GM18867 (cell line): ENCODE results near the gene SNX21.
"Not testable (repeated sequence)": the region's sequence is repeated elsewhere in the genome, so short reads cannot be mapped to it uniquely, and the experiment has no call there.

Source experiments
- ATAC-seq: cut with Tn5 transposase; IDR thresholded peaks from one replicate; pipeline ENCODE4 v1.9.1; 2021; ENCODE audit warnings: mild to moderate bottlenecking, moderate library complexity; ENCODE audit not compliant: unreplicated experiment

SNX21 gene, protein sequence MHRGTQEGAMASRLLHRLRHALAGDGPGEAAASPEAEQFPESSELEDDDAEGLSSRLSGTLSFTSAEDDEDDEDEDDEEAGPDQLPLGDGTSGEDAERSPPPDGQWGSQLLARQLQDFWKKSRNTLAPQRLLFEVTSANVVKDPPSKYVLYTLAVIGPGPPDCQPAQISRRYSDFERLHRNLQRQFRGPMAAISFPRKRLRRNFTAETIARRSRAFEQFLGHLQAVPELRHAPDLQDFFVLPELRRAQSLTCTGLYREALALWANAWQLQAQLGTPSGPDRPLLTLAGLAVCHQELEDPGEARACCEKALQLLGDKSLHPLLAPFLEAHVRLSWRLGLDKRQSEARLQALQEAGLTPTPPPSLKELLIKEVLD

GRCh38 chr20:45833030-45833882 lies at the start of gene SNX21:
SNX21 (plus strand) TSS chr20:45833799; CDS start chr20:45833920, 121 bp downstream.
- peak; percentile 47 for ATAC-seq

DNA sequence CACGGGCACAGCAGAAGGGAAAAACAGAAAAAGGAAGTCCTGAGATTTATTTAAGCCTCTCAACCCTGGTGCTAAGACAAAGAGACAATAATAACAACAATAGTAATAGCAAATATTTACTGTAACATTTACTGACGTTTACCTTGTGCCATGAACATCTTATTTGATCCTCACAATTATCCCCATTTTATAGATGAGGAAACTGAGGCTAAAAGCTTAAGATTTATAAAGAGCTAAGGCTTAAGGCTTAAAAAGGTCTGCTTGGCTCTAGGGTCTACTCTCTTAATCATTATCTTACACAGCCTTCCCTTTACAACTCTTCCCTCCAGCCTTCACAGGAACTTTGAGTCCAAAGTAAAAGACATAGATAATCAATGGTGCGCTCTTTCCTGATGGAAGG lies 45.2 kb upstream of the SNX21 start:
- no peak for ATAC-seq

GRCh38 chr20:45792317-45793118 lies 41.1 kb upstream of the SNX21 start:
- no peak for ATAC-seq

DNA sequence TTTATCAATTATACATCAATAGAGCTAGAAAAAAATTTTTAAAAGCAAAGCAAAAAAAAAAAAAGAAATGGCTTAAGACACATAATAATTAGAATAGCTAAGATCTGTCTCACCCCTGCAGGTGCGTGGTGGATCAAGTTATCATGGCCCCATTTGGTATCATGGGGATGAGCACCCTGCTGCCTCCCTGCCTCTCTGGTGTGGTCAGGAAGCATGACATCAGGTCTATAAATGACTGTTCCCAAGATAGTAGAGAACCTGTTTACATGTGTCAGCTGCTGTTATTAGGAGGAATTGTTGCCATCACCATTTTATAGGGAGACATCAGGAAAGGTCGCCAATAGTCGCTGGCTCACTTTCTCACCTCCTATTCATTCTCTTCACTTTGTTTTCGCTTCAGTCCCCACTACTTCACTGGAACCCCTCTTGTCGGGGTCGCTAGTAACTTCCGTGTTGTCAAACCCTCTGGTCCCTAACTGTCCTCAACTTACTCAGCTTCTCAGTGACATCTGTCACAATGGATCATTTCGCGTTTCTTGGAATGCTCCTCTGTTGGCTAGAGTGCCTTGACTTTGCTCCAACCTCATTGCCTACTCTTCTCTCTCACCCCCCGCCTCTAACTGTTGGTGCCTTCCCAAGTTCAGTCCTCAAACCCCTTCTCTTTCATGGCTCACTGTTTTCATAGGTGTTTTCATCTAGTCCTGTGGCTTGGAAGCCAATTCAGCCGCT lies 37.1 kb upstream of the SNX21 start:
- ATAC-seq = no peak

DNA sequence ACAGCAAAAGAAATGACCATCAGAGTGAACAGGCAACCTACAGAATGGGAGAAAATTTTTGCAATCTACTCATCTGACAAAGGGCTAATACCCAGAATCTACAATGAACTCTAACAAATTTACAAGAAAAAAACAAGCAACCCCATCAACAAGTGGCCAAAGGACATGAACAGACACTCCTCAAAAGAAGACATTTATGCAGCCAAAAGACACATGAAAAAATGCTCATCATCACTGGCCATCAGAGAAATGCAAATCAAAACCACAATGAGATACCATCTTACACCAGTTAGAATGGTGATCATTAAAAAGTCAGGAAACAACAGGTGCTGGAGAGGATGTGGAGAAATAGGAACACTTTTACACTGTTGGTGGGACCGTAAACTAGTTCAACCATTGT lies 36.1 kb upstream of the SNX21 start:
- ATAC-seq = not testable (repeated sequence)

DNA sequence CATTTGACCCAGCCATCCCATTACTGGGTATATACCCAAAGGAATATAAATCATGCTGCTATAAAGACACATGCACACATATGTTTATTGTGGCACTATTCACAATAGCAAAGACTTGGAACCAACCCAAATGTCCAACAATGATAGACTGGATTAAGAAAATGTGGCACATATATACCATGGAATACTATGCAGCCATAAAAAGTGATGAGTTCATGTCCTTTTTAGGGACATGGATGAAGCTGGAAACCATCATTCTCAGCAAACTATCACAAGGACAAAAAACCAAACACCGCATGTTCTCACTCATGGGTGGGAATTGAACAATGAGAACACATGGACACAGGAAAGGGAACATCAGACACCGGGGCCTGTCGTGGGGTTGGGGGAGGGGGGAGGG lies 35.6 kb upstream of the SNX21 start:
- not testable (repeated sequence) for ATAC-seq

GRCh38 chr20:45798935-45799642 lies 34.5 kb upstream of the SNX21 start:
- ATAC-seq = no peak

GRCh38 chr20:45801851-45802250 lies 31.7 kb upstream of the SNX21 start:
- no peak for ATAC-seq

DNA sequence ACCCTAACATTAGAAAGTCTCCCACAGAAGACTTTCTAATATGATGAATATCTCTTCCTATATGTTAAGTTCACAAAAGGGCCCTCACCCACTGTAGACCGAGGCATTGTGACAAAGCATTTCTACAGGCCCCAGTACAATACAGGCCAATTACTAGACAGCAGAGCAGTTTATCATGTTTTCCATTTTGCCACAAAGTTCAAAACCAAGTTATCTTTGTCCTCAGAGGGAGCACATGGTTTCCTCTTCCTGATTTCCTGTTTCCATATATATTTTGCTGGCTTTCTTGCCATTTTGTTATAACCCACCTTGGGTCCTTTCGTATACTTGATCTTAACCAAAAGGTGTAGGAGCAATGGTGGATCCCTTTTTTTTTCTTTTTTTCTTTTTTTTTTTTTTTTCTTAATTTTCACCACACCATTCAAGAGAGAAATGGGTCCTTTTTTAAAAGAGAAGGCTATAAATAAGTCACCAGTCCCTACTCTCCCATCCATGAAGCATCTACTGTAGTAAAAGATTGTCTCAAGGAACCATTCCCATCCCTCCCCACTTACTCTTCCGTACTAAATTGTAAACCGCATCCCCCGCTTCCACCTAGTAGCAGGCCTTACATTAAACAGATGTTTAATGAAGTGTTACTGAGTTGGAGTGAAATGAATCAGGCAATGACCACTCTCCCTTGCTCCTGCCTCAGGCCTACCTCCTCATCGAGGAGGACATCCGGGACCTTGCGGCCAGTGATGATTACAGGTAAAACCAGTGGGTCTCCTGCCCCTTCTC lies 23.2 kb upstream of the SNX21 start:
- no peak for ATAC-seq

GRCh38 chr20:45812157-45813005 lies 21.2 kb upstream of the SNX21 start, which contains the start of gene UBE2C:
UBE2C (plus strand) TSS chr20:45812644; CDS start chr20:45812696, 52 bp downstream.
- ATAC-seq = peak; percentile 97

- no peak for ATAC-seq
Observed at GRCh38 chr20:45813006-45813340, 20.6 kb upstream of the SNX21 start.

GRCh38 chr20:45813489-45813888 lies 20.1 kb upstream of the SNX21 start:
- ATAC-seq = no peak

DNA sequence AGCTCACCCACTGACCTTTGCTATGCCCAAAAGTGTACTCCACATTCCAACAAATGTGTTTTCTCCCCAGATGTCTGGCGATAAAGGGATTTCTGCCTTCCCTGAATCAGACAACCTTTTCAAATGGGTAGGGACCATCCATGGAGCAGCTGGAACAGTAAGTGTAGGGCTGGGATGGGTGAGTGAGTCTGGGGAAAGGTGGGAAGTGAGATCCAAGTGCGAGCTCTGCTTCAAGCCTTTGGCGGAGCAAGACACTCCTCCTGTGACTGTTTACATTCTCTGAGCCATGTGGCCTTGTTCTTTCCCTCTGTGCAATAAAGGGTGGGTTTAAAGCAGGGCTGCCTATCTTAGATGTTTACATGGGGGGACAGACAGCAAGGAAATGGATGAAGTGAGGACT lies 19.3 kb upstream of the SNX21 start:
- no peak for ATAC-seq

DNA sequence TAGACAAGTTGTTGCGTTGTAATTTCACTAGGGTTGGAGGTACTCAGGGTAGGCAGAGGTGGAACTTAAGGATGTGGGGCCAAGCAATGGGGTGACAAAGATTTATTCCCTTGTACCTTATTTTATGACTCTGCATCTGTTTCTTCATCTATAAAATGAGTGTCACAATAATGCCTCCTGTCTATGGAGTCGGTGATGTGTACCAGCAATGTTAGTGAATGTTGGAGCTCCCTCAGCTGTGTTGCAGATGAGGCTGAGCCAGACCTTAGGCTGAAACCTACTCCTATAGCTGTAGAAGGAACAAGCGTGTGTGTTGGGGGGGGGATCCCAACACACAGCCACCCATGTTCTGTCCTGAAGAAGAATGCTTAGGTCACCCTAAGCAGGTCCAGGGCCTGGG lies 16.6 kb upstream of the SNX21 start:
- no peak for ATAC-seq

GRCh38 chr20:45817376-45818194 lies 16.0 kb upstream of the SNX21 start:
- ATAC-seq = no peak

- ATAC-seq = no peak
Observed at GRCh38 chr20:45818239-45818638, 15.4 kb upstream of the SNX21 start.

- no peak for ATAC-seq
Observed at GRCh38 chr20:45819466-45819865, 14.1 kb upstream of the SNX21 start.
